H9 (cell line): ENCODE measurements around the gene TIMM17A. TPM values are rescaled to one million over a fixed set of nuclear protein-coding genes. Genes with fewer than 3 reads are reported as not detected.

Source experiments
- DNase-seq: peaks from one replicate; pipeline ENCODE4 v3.0.0-alpha.2; 2017
- H2AFZ ChIP-seq: one replicate; pipeline ENCODE4 v1.6.1; 2013; ENCODE audit warnings: mild to moderate bottlenecking, low read length, control low read depth, moderate library complexity
- H2AK5ac ChIP-seq: 2 replicates; pipeline ENCODE4 v1.6.1; 2013; ENCODE audit warnings: low read length, control low read depth, mixed read lengths; ENCODE audit not compliant: insufficient read length
- H2BK120ac ChIP-seq: one replicate; pipeline ENCODE4 v1.6.1; 2013; ENCODE audit warnings: low read depth, mild to moderate bottlenecking, low read length, control low read depth, inconsistent platforms; ENCODE audit not compliant: poor library complexity, severe bottlenecking
- H2BK12ac ChIP-seq: 2 replicates; pipeline ENCODE4 v1.6.1; 2013; ENCODE audit warnings: low read length, control low read depth, mixed read lengths, low read depth; ENCODE audit not compliant: insufficient read length
- H2BK15ac ChIP-seq: 2 replicates; pipeline ENCODE4 v1.6.1; 2013; ENCODE audit warnings: low read depth, low read length, control low read depth
- H2BK20ac ChIP-seq: one replicate; pipeline ENCODE4 v1.6.1; 2013; ENCODE audit warnings: low read depth, mild to moderate bottlenecking, low read length, control low read depth, inconsistent platforms; ENCODE audit not compliant: poor library complexity, severe bottlenecking
- H2BK5ac ChIP-seq: 2 replicates; pipeline ENCODE4 v1.6.1; 2013; ENCODE audit warnings: low read length, control low read depth, mixed read lengths; ENCODE audit not compliant: insufficient read length
- H3K14ac ChIP-seq: 2 replicates; pipeline ENCODE4 v1.6.1; 2013; ENCODE audit warnings: low read length, control low read depth; ENCODE audit not compliant: insufficient read depth
- H3K18ac ChIP-seq: 2 replicates; pipeline ENCODE4 v1.6.1; 2013; ENCODE audit warnings: low read depth, mild to moderate bottlenecking, mixed read lengths, low read length, control low read depth; ENCODE audit not compliant: insufficient read length
- H3K23ac ChIP-seq: 2 replicates; pipeline ENCODE4 v1.6.1; 2013; ENCODE audit warnings: low read length, control low read depth, mixed read lengths, low read depth; ENCODE audit not compliant: insufficient read length
- H3K23me2 ChIP-seq: 2 replicates; pipeline ENCODE4 v1.6.1; 2013; ENCODE audit warnings: low read depth, mild to moderate bottlenecking, mixed read lengths, low read length, control low read depth; ENCODE audit not compliant: insufficient read length, poor library complexity, severe bottlenecking
- H3K27ac ChIP-seq: 2 replicates; pipeline ENCODE4 v1.5.1; 2013; ENCODE audit warnings: low read length, control low read depth, mixed read lengths, low read depth; ENCODE audit not compliant: insufficient read length
- H3K27me3 ChIP-seq: 2 replicates; pipeline ENCODE4 v1.6.1; 2013; ENCODE audit warnings: low read length, control low read depth, inconsistent platforms; ENCODE audit not compliant: insufficient read depth
- H3K4ac ChIP-seq: 2 replicates; pipeline ENCODE4 v1.6.1; 2013; ENCODE audit warnings: low read depth, mild to moderate bottlenecking, control low read depth, inconsistent platforms, low read length, moderate library complexity
- H3K4me1 ChIP-seq: 2 replicates; pipeline ENCODE4 v1.6.1; 2013; ENCODE audit warnings: low read length, control low read depth, inconsistent platforms; ENCODE audit not compliant: insufficient read depth
- H3K4me2 ChIP-seq: 2 replicates; pipeline ENCODE4 v1.6.1; 2013; ENCODE audit warnings: low read length, control low read depth, mixed read lengths; ENCODE audit not compliant: insufficient read length, insufficient read depth
- H3K56ac ChIP-seq: 2 replicates; pipeline ENCODE4 v1.6.1; 2013; ENCODE audit warnings: low read depth, mild to moderate bottlenecking, mixed read lengths, low read length, control low read depth; ENCODE audit not compliant: insufficient read length
- H3K79me1 ChIP-seq: 2 replicates; pipeline ENCODE4 v1.6.1; 2013; ENCODE audit warnings: low read depth, mild to moderate bottlenecking, moderate library complexity, low read length, control low read depth, inconsistent platforms; ENCODE audit not compliant: insufficient read depth, poor library complexity, severe bottlenecking
- H3K79me2 ChIP-seq: 2 replicates; pipeline ENCODE4 v1.6.1; 2013; ENCODE audit warnings: low read length, control low read depth, inconsistent platforms; ENCODE audit not compliant: insufficient read depth
- H3K9ac ChIP-seq: 2 replicates; pipeline ENCODE4 v1.6.1; 2013; ENCODE audit warnings: low read length, control low read depth, mixed read lengths; ENCODE audit not compliant: insufficient read length; ENCODE audit errors: extremely low read depth
- H3K9me3 ChIP-seq: one replicate; pipeline ENCODE4 v1.6.1; 2013; ENCODE audit warnings: low read depth, low read length, inconsistent platforms; ENCODE audit not compliant: control insufficient read depth
- H3T11ph ChIP-seq: one replicate; pipeline ENCODE4 v1.6.1; 2013; ENCODE audit warnings: mild to moderate bottlenecking, low read length, control low read depth, inconsistent platforms
- H4K20me1 ChIP-seq: one replicate; pipeline ENCODE4 v1.6.1; 2013; ENCODE audit not compliant: control insufficient read depth, insufficient read length, insufficient read depth
- H4K5ac ChIP-seq: 2 replicates; pipeline ENCODE4 v1.6.1; 2013; ENCODE audit warnings: low read depth, mild to moderate bottlenecking, mixed read lengths, low read length, control low read depth; ENCODE audit not compliant: insufficient read length
- H4K8ac ChIP-seq: replicated peaks from 2 replicates; pipeline ENCODE4 v1.6.1; 2013; ENCODE audit warnings: low read length, control low read depth, mixed read lengths, low read depth; ENCODE audit not compliant: insufficient read length
- H4K91ac ChIP-seq: 2 replicates; pipeline ENCODE4 v1.6.1; 2013; ENCODE audit warnings: low read depth, mild to moderate bottlenecking, moderate library complexity, mixed read lengths, low read length, control low read depth; ENCODE audit not compliant: insufficient read length
- H3K27ac Mint-ChIP-seq, 3 experiments: 2 replicates in 2 of 3; 3 replicates in 1 of 3; pipeline ENCODE4 v1.8.0; 2020 to 2021; ENCODE audit warnings: mixed read lengths in 3 of 3, mild to moderate bottlenecking in 1 of 3, moderate library complexity in 1 of 3
- H3K27me3 Mint-ChIP-seq: 2 replicates; pipeline ENCODE4 v1.8.0; 2021; ENCODE audit warnings: low read depth, mild to moderate bottlenecking, moderate library complexity, mixed read lengths
- H3K36me3 Mint-ChIP-seq, 3 experiments: 2 replicates in 2 of 3; 3 replicates in 1 of 3; pipeline ENCODE4 v1.8.0; 2020 to 2021; ENCODE audit warnings: low read depth in 3 of 3, mixed read lengths in 3 of 3; ENCODE audit not compliant: insufficient read depth in 1 of 3
- H3K4me1 Mint-ChIP-seq, 2 experiments: 2 replicates each; pipeline ENCODE4 v1.8.0; 2020; ENCODE audit warnings: mixed read lengths in 2 of 2
- H3K4me3 Mint-ChIP-seq, 2 experiments: 2 replicates in 1 of 2; 3 replicates in 1 of 2; pipeline ENCODE4 v1.8.0; 2020 to 2021; ENCODE audit warnings: mild to moderate bottlenecking in 2 of 2, mixed read lengths in 2 of 2, moderate library complexity in 1 of 2
- H3K9me3 Mint-ChIP-seq, 2 experiments: 2 replicates in 1 of 2; 3 replicates in 1 of 2; pipeline ENCODE4 v1.8.0; 2020; ENCODE audit warnings: mild to moderate bottlenecking in 2 of 2, mixed read lengths in 2 of 2, moderate library complexity in 1 of 2
- CTCF ChIP-seq: fragments of 200-600 bp; sonication (generic); conservative IDR thresholded peaks from 3 replicates; pipeline ENCODE4 v1.8.0; 2021; ENCODE audit warnings: antibody characterized with exemption, mild to moderate bottlenecking
- WGBS: extraction: QIAGEN DNeasy Blood & Tissue Kit; methylation state at CpG from one replicate; pipeline ENCODE4 v1.1.7; 2013; ENCODE audit warnings: missing lambda C conversion rate, low lambda C conversion rate, mixed read lengths; ENCODE audit not compliant: insufficient read length; ENCODE audit errors: extremely low coverage; 5-methylcytosine and 5-hydroxymethylcytosine counted together
- total RNA-seq: library from RNA; stranded (reverse); gene quantifications from 2 replicates; pipeline ENCODE4 v1.2.1, GENCODE V29; 2021

The TIMM17A gene
- total RNA-seq, 1 experiment from 2014 or later, result 60.9 TPM

- no peak overlapping the region for H2AFZ ChIP-seq
- peak overlapping the region in 2 of 3 experiments; percentile 14 to 59; a peak in 3 of 7 replicates for H3K27ac Mint-ChIP-seq
- no peak overlapping the region for H4K8ac ChIP-seq
- no peak overlapping the region for H3K9ac ChIP-seq
- WGBS, result no CpG with 5 or more reads among the region's 4 CpGs
- peaks cover 9 to 16% of the 10 kb centered on the region in 2 experiments for H3K4me1 Mint-ChIP-seq
- no peak for DNase-seq
- H4K20me1 ChIP-seq, result no peaks in the 10 kb centered on the region
- H3K14ac ChIP-seq, result no peak overlapping the region
- no peak overlapping the region for H4K91ac ChIP-seq
- H3K56ac ChIP-seq, result no peak overlapping the region
- H3K4me1 ChIP-seq, result no peaks in the 10 kb centered on the region
- no peaks in the 10 kb centered on the region for H3K36me3 Mint-ChIP-seq
- H3K23me2 ChIP-seq, result no peaks in the 10 kb centered on the region
- peaks cover 1% of the 10 kb centered on the region for H3K27me3 Mint-ChIP-seq
- H3K9me3 Mint-ChIP-seq, result no peaks in the 10 kb centered on the region
- no peak overlapping the region for H2BK5ac ChIP-seq
- no peak overlapping the region for H2AK5ac ChIP-seq
- no peak overlapping the region for H2BK20ac ChIP-seq
- H4K5ac ChIP-seq, result no peak overlapping the region
- no peak overlapping the region for H2BK15ac ChIP-seq
- no peak overlapping the region for H3K4ac ChIP-seq
- H3K27me3 ChIP-seq, result no peaks in the 10 kb centered on the region
- H3K27ac ChIP-seq, result no peak overlapping the region
- H3T11ph ChIP-seq, result no peak overlapping the region
- no peak overlapping the region for H3K4me3 Mint-ChIP-seq
- TF ChIP-seq CTCF, result no peak
- H3K4me2 ChIP-seq, result no peak overlapping the region
- H3K79me1 ChIP-seq, result no peaks in the 10 kb centered on the region
- no peak overlapping the region for H3K18ac ChIP-seq
- H2BK120ac ChIP-seq, result no peak overlapping the region
- no peaks in the 10 kb centered on the region for H3K9me3 ChIP-seq
- H3K23ac ChIP-seq, result no peak overlapping the region
- H2BK12ac ChIP-seq, result no peak overlapping the region
- no peaks in the 10 kb centered on the region for H3K79me2 ChIP-seq
These were observed 43.3 kb upstream of the TIMM17A start for GRCh38 chr1:201911826-201912571.
